Hepatocyte (in vitro differentiated cells): ENCODE data around the gene SMAP1.

ENCODE experiments used
- EZH2 ChIP-seq: fragments of 200-600 bp; sonication (generic); IDR thresholded peaks from 2 replicates; pipeline ENCODE4 v1.6.1; 2016; ENCODE audit warnings: antibody characterized with exemption, mild to moderate bottlenecking, borderline replicate concordance
- TF ChIP-seq, protein P1 (sequence below): fragments of 200-600 bp; sonication (generic); IDR thresholded peaks from 2 replicates; pipeline ENCODE4 v1.5.1; 2016; ENCODE audit warnings: antibody characterized with exemption, mild to moderate bottlenecking; ENCODE audit not compliant: poor library complexity

DNA sequence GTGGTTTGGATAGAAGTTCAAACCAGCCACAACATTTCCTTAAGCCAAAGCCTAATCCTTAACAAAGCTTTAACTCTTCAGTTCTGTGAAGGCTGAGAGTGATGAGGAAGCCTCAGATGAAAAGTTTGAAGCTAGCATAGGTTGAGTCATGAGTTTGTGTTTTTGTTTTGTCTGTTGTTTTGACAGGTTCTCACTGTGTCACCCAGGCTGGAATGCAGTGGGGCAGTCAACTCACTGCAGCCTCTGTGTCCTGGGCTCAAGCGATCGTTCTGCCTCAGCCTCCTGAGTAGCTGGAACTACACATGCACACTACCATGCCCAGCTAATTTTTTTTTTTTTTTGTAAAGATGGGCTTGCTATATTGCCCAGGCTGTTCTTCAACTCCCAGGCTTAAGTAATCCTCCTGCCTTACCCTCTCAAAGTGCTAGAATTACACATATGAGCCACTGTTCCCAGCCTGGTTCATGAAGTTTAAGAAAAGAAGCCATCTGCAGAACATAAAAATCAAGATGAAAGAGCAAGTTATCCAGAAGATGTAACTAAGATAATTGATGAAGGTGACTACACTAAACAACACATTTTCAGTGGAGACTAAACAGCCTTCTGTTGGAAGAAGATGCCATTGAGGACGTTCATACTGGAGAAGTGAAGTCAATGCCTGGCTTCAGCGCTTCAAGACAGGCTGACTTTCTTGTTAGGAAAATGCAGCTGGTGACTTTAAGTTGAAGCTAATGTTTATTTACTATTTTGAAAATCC lies 96.2 kb downstream of the SMAP1 start:
- no peak for TF ChIP-seq EZH2
- TF ChIP-seq, protein P1, sequence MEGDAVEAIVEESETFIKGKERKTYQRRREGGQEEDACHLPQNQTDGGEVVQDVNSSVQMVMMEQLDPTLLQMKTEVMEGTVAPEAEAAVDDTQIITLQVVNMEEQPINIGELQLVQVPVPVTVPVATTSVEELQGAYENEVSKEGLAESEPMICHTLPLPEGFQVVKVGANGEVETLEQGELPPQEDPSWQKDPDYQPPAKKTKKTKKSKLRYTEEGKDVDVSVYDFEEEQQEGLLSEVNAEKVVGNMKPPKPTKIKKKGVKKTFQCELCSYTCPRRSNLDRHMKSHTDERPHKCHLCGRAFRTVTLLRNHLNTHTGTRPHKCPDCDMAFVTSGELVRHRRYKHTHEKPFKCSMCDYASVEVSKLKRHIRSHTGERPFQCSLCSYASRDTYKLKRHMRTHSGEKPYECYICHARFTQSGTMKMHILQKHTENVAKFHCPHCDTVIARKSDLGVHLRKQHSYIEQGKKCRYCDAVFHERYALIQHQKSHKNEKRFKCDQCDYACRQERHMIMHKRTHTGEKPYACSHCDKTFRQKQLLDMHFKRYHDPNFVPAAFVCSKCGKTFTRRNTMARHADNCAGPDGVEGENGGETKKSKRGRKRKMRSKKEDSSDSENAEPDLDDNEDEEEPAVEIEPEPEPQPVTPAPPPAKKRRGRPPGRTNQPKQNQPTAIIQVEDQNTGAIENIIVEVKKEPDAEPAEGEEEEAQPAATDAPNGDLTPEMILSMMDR = no peak
